Measurements from ENCODE around the gene NCAPD3.
"Not testable (repeated sequence)": the region's sequence is repeated elsewhere in the genome, so short reads cannot be mapped to it uniquely, and the experiment has no call there.

The NCAPD3 gene

DNA sequence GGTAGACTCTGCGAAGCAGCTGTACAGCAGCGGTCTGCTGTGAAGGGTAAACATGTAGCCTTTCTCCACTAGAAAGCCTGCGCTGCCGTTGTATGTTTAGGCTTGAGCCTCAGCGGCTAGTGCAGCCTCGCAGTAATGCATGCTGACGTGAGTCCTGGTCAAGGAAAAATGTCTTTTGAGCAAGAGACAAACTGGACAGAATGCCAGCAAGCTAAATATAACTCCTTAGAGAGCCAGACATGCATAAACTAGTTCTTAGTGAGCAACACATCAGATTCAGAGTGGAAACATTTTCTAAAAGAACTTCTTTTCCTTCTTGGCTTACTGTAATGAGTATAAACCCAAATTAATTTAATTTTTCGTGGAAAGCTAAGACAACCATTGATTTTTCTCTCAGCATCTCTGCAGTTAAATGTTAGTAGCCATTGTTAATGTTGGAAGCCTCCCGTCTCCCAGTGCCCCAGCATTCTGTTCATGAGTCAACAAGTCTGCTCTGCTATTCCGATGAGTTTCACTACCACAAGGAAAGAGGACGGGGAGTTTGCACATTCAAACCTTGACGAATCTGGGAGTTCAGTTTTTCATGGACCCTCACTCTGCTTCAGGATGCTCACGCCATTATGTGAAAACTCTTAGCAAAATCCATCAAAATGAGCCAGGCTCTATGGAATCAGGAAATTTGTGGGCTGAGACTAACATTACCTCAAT lies 103.5 kb downstream of the NCAPD3 start:
- no peak for TF ChIP-seq POLR2AphosphoS5 (IDR thresholded peaks at IDR 0.05; ENCODE audit: borderline replicate concordance, low read depth, low read length)
- no peak for TF ChIP-seq EZH2 (IDR thresholded peaks at IDR 0.05)
- TF ChIP-seq FOXP2 (optimal IDR thresholded peaks at IDR 0.05; ENCODE audit: control extremely low read depth, extremely low read length, insufficient read depth): no peak
- no peak overlapping the region for H3K9ac ChIP-seq (ENCODE audit: insufficient read length)

DNA sequence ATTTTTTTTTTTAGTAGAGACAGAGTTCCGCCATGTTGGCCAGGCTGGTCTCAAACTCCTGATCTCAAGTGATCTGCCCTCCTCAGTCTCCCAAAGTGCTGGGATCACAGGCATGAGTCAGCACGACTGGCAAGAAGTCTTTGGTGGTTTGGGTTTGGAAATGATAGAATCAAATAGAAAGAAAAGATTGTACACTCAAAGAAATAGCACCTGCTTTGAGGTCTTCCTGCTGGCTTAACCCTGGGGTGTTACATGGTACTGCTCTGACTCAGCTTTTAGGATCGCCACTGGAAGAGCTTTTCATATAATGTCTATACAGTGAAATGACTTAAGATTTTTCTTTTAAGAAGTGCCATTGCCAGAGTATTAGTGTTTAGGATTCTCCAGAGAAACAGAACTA lies 104.7 kb downstream of the NCAPD3 start:
- Histone ChIP-seq H3K36me3 (ENCODE audit: insufficient read depth, low read length) (no peaks in the 10 kb centered on the region), H3K9ac (ENCODE audit: insufficient read length) (no peak overlapping the region), H3K9me3 (ENCODE audit: low read depth, low read length) (no peaks in the 10 kb centered on the region), H3K27ac (no peak overlapping the region), H3K4me3 (no peak overlapping the region)
- no peak for DNase-seq (ENCODE audit: low read depth, low spot score)
- TF ChIP-seq FOXP2 (optimal IDR thresholded peaks at IDR 0.05; ENCODE audit: control extremely low read depth, extremely low read length, insufficient read depth) (no peak), POLR2AphosphoS5 (IDR thresholded peaks at IDR 0.05; ENCODE audit: borderline replicate concordance, low read depth, low read length) (no peak), EZH2 (IDR thresholded peaks at IDR 0.05) (no peak)

More for the DNA sequence above, 103.5 kb downstream of the NCAPD3 start:
- Histone ChIP-seq H3K36me3 (ENCODE audit: insufficient read depth, low read length) (no peaks in the 10 kb centered on the region), H3K9me3 (ENCODE audit: low read depth, low read length) (no peaks in the 10 kb centered on the region), H3K27ac (peak overlapping the region; percentile 81; the same call in 1 of the 2 replicates), H3K4me3 (peak overlapping the region; percentile 57)
- no peak for DNase-seq (ENCODE audit: low read depth, low spot score)

DNA sequence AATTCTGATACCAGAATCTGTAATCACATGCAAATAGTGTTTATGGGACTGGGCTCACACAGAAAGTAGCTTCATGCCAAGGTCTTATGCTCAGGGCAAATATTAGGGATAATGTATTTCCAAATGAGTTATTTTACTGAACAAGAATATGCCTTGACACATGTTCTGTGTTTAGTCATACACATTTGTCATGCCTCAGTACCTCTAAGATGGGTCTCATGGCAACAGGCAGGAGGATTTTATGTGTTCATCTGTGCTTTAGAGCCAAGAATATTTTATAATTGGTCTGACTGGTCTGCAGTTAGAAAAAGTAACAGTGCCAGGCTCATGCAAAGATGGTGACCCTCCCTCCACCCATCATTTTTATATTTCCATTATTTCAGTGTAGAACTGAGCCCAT lies 105.8 kb downstream of the NCAPD3 start:
- DNase-seq (ENCODE audit: low read depth, low spot score): no peak
- no peak overlapping the region for H3K27ac ChIP-seq
- no peak overlapping the region for H3K4me3 ChIP-seq
- no peak overlapping the region for H3K9ac ChIP-seq (ENCODE audit: insufficient read length)
- no peak for TF ChIP-seq FOXP2 (optimal IDR thresholded peaks at IDR 0.05; ENCODE audit: control extremely low read depth, extremely low read length, insufficient read depth)
- no peak for TF ChIP-seq POLR2AphosphoS5 (IDR thresholded peaks at IDR 0.05; ENCODE audit: borderline replicate concordance, low read depth, low read length)
- no peak for TF ChIP-seq EZH2 (IDR thresholded peaks at IDR 0.05)
- H3K9me3 ChIP-seq (ENCODE audit: low read depth, low read length): no peaks in the 10 kb centered on the region
- no peaks in the 10 kb centered on the region for H3K36me3 ChIP-seq (ENCODE audit: insufficient read depth, low read length)

DNA sequence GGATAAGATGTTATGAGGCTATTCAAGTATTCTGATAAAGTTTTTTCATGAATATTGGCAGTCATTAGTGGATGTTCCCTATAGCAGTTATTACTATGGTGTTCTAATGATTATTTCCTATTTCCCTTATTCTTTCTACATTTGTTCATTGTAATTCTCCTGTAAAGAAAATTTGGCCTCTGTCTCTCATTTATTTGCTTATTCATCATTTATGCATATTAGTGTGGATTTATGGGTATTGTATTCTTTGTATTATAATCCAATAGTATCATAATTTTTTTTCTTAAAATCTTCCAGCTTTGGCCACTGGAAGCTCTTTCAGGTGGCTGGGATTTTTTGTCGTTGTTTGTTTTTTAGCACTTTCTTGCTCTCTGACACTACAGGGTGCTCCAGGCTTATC lies 107.6 kb downstream of the NCAPD3 start:
- Histone ChIP-seq H3K36me3 (ENCODE audit: insufficient read depth, low read length) (peaks cover 3% of the 10 kb centered on the region; the same call in 1 of the 2 replicates), H3K9me3 (ENCODE audit: low read depth, low read length) (no peaks in the 10 kb centered on the region), H3K27ac (no peak overlapping the region), H3K4me3 (no peak overlapping the region), H3K9ac (ENCODE audit: insufficient read length) (no peak overlapping the region)
- TF ChIP-seq POLR2AphosphoS5 (IDR thresholded peaks at IDR 0.05; ENCODE audit: borderline replicate concordance, low read depth, low read length): no peak
- no peak for TF ChIP-seq FOXP2 (optimal IDR thresholded peaks at IDR 0.05; ENCODE audit: control extremely low read depth, extremely low read length, insufficient read depth)
- no peak for TF ChIP-seq EZH2 (IDR thresholded peaks at IDR 0.05)
- DNase-seq (ENCODE audit: low read depth, low spot score): no peak

DNA sequence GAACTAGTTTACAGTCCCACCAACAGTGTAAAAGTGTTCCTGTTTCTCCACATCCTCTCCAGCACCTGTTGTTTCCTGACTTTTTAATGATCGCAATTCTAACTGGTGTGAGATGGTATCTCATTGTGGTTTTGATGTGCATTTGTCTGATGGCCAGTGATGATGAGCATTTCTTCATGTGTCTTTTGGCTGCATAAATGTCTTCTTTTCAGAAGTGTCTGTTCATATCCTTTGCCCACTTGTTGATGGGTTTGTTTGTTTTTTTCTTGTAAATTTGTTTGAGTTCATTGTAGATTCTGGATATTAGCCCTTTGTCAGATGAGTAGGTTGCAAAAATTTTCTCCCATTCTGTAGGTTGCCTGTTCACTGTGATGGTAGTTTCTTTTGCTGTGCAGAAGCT lies 110.0 kb downstream of the NCAPD3 start:
- H3K27ac ChIP-seq; H3K36me3 ChIP-seq (ENCODE audit: insufficient read depth, low read length); H3K4me3 ChIP-seq; DNase-seq (ENCODE audit: low read depth, low spot score); H3K9me3 ChIP-seq (ENCODE audit: low read depth, low read length); H3K9ac ChIP-seq (ENCODE audit: insufficient read length): not testable (repeated sequence)

DNA sequence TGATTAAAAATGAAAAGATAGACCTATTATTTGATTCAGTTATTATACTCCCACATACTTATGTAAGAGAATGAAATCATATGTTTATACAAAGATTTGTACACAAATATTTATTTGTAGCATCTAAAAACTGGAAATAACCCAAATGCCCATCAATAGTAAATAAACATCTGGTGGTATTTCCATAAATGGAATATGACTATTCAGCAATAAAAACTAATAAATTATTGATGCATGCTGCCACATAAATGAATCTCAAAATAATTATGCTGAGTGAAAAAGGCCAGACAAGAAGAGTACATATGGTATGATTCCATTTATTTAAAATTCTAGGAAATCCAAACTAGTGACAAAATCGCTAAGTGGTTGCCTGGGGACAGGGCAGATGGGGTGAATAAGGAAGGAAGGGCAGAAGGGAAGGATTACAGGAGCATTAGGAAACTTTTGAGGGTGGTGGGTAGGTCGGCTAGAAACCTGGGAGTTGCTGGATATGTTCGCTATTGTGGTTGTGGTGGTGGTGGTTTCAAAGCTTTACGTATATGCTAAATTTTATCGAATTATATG lies 113.4 kb downstream of the NCAPD3 start:
- Histone ChIP-seq H3K9ac (ENCODE audit: insufficient read length) (no peak overlapping the region), H3K9me3 (ENCODE audit: low read depth, low read length) (no peaks in the 10 kb centered on the region), H3K36me3 (ENCODE audit: insufficient read depth, low read length) (peaks cover 3% of the 10 kb centered on the region; the same call in 1 of the 2 replicates), H3K4me3 (no peak overlapping the region), H3K27ac (peak overlapping the region; percentile 49; the same call in 1 of the 2 replicates)
- no peak for DNase-seq (ENCODE audit: low read depth, low spot score)
- TF ChIP-seq FOXP2 (optimal IDR thresholded peaks at IDR 0.05; ENCODE audit: control extremely low read depth, extremely low read length, insufficient read depth) (no peak), POLR2AphosphoS5 (IDR thresholded peaks at IDR 0.05; ENCODE audit: borderline replicate concordance, low read depth, low read length) (no peak), EZH2 (IDR thresholded peaks at IDR 0.05) (no peak)
